ENCODE results near the gene CKB.

The CKB gene

GRCh38 chr14:103549361-103550311 is 27.0 kb upstream of the CKB start:
- DNase-seq: no peak

GRCh38 chr14:103548463-103549351 is 26.1 kb upstream of the CKB start:
- no peak for DNase-seq

- no peak for DNase-seq
Observed at GRCh38 chr14:103547941-103548462, 25.4 kb upstream of the CKB start.

- no peak for DNase-seq
Observed at GRCh38 chr14:103547455-103547940, 24.9 kb upstream of the CKB start.

- peak; percentile 83 for DNase-seq
Observed at GRCh38 chr14:103546652-103547454, 24.2 kb upstream of the CKB start.

- DNase-seq: no peak
Observed at GRCh38 chr14:103545915-103546651, 23.5 kb upstream of the CKB start.

GRCh38 chr14:103545219-103545914 is 22.7 kb upstream of the CKB start:
- no peak for DNase-seq

- no peak for DNase-seq
Observed at GRCh38 chr14:103544388-103545218, 22.0 kb upstream of the CKB start.

GRCh38 chr14:103543721-103544387 is 21.2 kb upstream of the CKB start:
- no peak for DNase-seq

GRCh38 chr14:103543140-103543539 is 20.5 kb upstream of the CKB start:
- DNase-seq: no peak

- DNase-seq: no peak
Observed at GRCh38 chr14:103542605-103543088, 20.0 kb upstream of the CKB start.

GRCh38 chr14:103541709-103542604 is 19.3 kb upstream of the CKB start:
- no peak for DNase-seq

GRCh38 chr14:103540821-103541708 is 18.4 kb upstream of the CKB start:
- no peak for DNase-seq

GRCh38 chr14:103539056-103539825 is 16.6 kb upstream of the CKB start:
- DNase-seq: no peak

GRCh38 chr14:103538291-103539055 is 15.8 kb upstream of the CKB start:
- DNase-seq: no peak
